IMR-90 (cell line): ENCODE data around the gene GCN1.

Experiments used
- CEBPB ChIP-seq: IDR thresholded peaks from 2 replicates; pipeline ENCODE4 v1.6.1; 2012; ENCODE audit warnings: low read depth, low read length, improper control_type of control experiment
- CTCF ChIP-seq: conservative IDR thresholded peaks from 2 replicates; pipeline ENCODE4 v1.5.1; 2012; ENCODE audit warnings: mild to moderate bottlenecking, low read depth, low read length, improper control_type of control experiment
- MAZ ChIP-seq: IDR thresholded peaks from 2 replicates; pipeline ENCODE4 v1.6.1; 2012; ENCODE audit warnings: low read depth, mild to moderate bottlenecking, low read length, improper control_type of control experiment, moderate library complexity, borderline replicate concordance
- NFE2L2 ChIP-seq: fragments of 150-350 bp; IDR thresholded peaks from 2 replicates; pipeline ENCODE4 v1.6.1; 2016; ENCODE audit warnings: low read depth, mild to moderate bottlenecking, low read length
- POLR2A ChIP-seq: IDR thresholded peaks from 2 replicates; pipeline ENCODE4 v1.6.1; 2012; ENCODE audit warnings: mild to moderate bottlenecking, low read depth, low read length
- RFX5 ChIP-seq: IDR thresholded peaks from 2 replicates; pipeline ENCODE4 v1.8.0; 2012; ENCODE audit warnings: low read depth, mild to moderate bottlenecking, low read length, moderate library complexity
- USF2 ChIP-seq: fragments of 150-350 bp; IDR thresholded peaks from 2 replicates; pipeline ENCODE4 v1.6.1; 2017; ENCODE audit warnings: mild to moderate bottlenecking, antibody characterized with exemption, low read length, low read depth

- no peak for TF ChIP-seq CTCF
- TF ChIP-seq RFX5 = no peak
- TF ChIP-seq NFE2L2 = no peak
- TF ChIP-seq POLR2A = no peak
- TF ChIP-seq USF2 = no peak
- no peak for TF ChIP-seq MAZ
- no peak for TF ChIP-seq CEBPB
Measured at GRCh38 chr12:120225852-120226640, 31.5 kb upstream of the GCN1 start.
